T-helper 17 cell (primary cell): ENCODE measurements around the gene CXCR6. TPM values are rescaled to one million over a fixed set of nuclear protein-coding genes. Genes with fewer than 3 reads are reported as not detected.

Source experiments
- ATAC-seq: fragments of 150-1000 bp; cut with Tn5 transposase; 2 replicates; pipeline ENCODE4 v1.10.0; 2021; ENCODE audit warnings: mild to moderate bottlenecking, moderate library complexity
- DNase-seq, 3 donors: peaks; one replicate each; pipeline versions ENCODE4 v3.0.0 to v3.0.0-alpha.2; 2020 to 2021
- H3K9me3 ChIP-seq: one replicate; pipeline ENCODE4 v1.7.0; 2013; ENCODE audit warnings: low read length, mild to moderate bottlenecking; ENCODE audit not compliant: control insufficient read depth, poor library complexity, severe bottlenecking
- H3K27ac Mint-ChIP-seq: one replicate; pipeline ENCODE4 v1.8.0; 2022; ENCODE audit warnings: mild to moderate bottlenecking, moderate library complexity, mixed read lengths
- H3K27me3 Mint-ChIP-seq: one replicate; pipeline ENCODE4 v1.8.0; 2022; ENCODE audit warnings: mixed read lengths
- H3K36me3 Mint-ChIP-seq: one replicate; pipeline ENCODE4 v1.8.0; 2022; ENCODE audit warnings: low read depth, mixed read lengths
- H3K4me1 Mint-ChIP-seq: one replicate; pipeline ENCODE4 v1.8.0; 2022; ENCODE audit warnings: mild to moderate bottlenecking, mixed read lengths
- H3K4me3 Mint-ChIP-seq: one replicate; pipeline ENCODE4 v1.8.0; 2022; ENCODE audit warnings: mild to moderate bottlenecking, moderate library complexity, mixed read lengths
- total RNA-seq, 4 donors: library from RNA in 2 of 4; stranded (reverse) in 2 of 4; gene quantifications; one replicate each; pipeline ENCODE4 v1.2.3 and lab custom pipeline; 2022 to 2026

CXCR6 gene
- total RNA-seq, result 1 to 10 TPM; 2.0 to 4.4 TPM
- 15.0 to 25.1 reads per million in 2 donors for total RNA-seq (lab: John Stamatoyannopoulos, UW)

DNA sequence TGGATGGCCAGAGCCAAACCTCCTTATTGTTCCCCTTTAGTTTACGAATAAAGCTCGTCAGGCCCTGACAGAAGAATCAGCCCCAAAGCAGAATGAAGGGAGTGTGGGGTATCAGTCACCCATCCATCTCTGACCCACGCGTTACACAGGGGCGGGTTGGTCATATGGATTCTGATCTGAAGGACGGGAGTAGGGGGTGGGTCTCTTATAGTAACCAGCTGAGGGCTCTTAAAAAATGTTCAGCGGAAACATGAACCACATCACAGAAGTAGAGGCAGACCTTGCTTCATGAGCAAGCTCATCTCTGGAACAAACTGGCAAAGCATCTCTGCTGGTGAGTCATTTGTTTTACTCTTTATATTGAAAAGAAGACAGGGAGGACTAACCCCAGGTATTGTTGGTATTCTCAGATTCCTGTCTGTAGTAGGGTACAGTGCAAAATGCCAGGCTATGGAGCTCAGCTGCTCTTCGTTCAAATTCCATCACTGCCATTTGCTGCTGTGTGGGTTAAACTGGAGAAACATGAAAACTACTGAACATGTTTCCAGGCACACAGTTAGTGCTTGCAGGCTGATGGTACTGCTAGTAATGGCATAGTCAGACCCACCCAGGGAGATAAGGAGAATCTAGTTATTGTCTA is at the start of gene CXCR6:
Gene CXCR6, plus strand, starts transcription at position 258 of the 640 bp plus-strand sequence. CDS start 3,018 bp downstream, outside the sequence.
- Mint-ChIP-seq H3K4me3 (peak within 1 kb of the TSS; percentile 64), H3K27me3 (no peaks in the 10 kb centered on the region), H3K36me3 (no peaks in the 10 kb centered on the region), H3K4me1 (peaks cover 46% of the 10 kb centered on the region), H3K27ac (peak within 1 kb of the TSS; percentile 92)
- H3K9me3 ChIP-seq, result no peaks in the 10 kb centered on the region
- ATAC-seq (peak; percentile 82), DNase-seq (peak in 1 of 3 donors; percentile 22)

DNA sequence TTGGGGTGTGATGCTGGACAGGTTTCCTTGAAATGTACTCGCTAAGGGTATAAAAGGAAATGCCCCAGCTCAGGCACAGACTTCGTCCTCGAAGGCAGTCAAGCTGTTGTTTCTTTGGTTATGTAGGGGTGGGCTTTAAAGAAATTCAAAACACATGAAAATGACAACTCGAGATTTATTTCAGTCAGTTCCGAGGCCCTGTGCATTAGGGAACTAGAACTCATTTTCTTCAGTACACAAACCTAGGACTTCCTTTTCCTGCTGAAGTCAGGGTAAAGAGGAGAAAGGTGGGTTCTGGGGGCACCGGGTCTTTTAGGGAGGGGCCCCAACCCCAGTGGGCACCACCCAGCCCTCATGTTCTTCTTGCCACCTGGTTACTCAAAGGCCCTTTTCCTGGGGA is 49.2 kb upstream of the CXCR6 start:
- no peaks in the 10 kb centered on the region for H3K9me3 ChIP-seq
- ATAC-seq (no peak), DNase-seq (no peak)
- Mint-ChIP-seq H3K27me3 (peaks cover 10% of the 10 kb centered on the region), H3K27ac (peak overlapping the region; percentile 86), H3K4me1 (peaks cover 11% of the 10 kb centered on the region), H3K4me3 (no peak overlapping the region), H3K36me3 (peaks cover 6% of the 10 kb centered on the region)

DNA sequence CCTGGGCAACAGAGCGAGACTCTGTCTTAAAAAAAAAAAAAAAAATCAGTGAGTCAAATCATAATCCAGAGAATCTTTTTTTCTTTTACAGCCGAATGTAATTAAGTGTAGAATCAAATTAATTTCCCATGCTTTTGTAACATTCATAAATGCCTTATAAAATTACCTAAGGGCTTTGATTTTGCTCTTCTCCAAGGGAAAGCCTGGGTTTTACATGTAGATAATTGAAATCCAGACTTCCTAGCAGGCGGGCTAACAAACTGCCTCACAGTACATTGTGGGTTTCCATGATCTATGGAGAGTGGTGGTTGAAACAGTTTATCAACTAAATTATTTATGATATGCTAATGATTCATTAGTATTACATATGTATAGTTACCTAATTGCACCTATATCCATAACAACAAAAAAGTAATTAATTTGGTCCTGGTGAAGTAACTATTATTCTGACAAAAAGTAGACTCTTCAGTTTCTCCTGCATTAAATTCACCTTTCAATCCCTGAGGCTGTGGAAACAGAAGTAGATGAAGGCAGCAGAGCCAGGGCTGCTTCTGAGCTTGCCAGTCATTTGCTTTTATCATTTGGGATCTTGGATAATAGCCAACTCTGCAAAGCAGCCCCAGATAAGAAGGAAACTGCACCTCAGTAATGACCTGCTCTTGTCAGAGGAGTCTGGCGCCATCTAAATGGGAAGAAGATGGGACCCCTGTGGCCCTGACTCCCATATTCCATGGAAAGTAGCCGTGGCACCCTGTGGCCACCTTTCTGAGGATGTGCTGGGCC is 47.4 kb upstream of the CXCR6 start:
- peaks cover 8% of the 10 kb centered on the region for H3K36me3 Mint-ChIP-seq

DNA sequence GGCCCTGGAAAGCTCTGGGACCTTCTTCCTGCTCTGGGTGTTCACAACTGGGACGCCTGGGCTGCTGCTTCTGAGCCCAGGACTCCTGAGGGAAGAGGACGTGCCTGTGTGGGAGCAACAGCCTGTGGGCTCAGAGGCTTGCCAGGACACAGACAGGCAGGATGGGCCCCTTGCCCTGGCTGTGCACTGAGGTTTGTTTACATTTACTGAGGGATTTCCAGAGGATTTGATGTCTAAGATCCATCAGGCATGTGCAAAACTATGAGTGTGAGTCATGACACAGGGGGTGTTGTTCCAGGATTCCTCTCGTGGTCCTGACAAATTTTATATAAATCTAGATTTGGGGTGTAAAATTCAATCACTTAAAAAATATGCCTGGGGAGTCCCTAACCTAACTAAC is 46.3 kb upstream of the CXCR6 start:
- Mint-ChIP-seq H3K4me1 (peaks cover 13% of the 10 kb centered on the region), H3K4me3 (no peak overlapping the region), H3K36me3 (peaks cover 10% of the 10 kb centered on the region), H3K27ac (peak overlapping the region; percentile 29), H3K27me3 (peaks cover 10% of the 10 kb centered on the region)
- DNase-seq (no peak), ATAC-seq (no peak)
- no peaks in the 10 kb centered on the region for H3K9me3 ChIP-seq

More for the DNA sequence above, 47.4 kb upstream of the CXCR6 start:
- DNase-seq, result no peak
- Mint-ChIP-seq H3K27me3 (peaks cover 10% of the 10 kb centered on the region), H3K4me3 (no peak overlapping the region), H3K27ac (no peak overlapping the region), H3K4me1 (peaks cover 15% of the 10 kb centered on the region)
- no peak for ATAC-seq
- H3K9me3 ChIP-seq, result no peaks in the 10 kb centered on the region

DNA sequence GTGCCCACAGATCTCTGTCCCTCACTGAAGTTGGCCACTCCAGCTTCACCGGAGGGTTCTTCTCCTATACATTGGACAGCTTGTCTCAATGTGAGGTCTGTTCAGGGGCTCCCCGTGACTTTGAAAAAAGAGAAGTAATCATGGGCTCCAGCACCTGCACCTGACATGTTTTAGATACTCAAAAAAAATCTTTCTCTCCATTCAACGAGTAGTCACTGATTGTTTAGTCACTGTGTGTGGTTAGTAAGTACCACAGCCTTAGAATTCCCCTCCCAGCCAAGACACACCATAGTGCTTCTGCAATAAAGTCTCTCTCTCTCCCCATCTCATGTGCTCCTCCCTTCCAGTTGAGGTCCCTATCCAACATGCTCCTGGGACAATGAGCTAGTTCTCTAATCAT is 38.3 kb upstream of the CXCR6 start:
- Mint-ChIP-seq H3K36me3 (peaks cover 3% of the 10 kb centered on the region), H3K27me3 (no peaks in the 10 kb centered on the region), H3K27ac (no peak overlapping the region), H3K4me3 (no peak overlapping the region), H3K4me1 (peaks cover 28% of the 10 kb centered on the region)
- no peaks in the 10 kb centered on the region for H3K9me3 ChIP-seq
- DNase-seq (no peak), ATAC-seq (peak; percentile 46)

DNA sequence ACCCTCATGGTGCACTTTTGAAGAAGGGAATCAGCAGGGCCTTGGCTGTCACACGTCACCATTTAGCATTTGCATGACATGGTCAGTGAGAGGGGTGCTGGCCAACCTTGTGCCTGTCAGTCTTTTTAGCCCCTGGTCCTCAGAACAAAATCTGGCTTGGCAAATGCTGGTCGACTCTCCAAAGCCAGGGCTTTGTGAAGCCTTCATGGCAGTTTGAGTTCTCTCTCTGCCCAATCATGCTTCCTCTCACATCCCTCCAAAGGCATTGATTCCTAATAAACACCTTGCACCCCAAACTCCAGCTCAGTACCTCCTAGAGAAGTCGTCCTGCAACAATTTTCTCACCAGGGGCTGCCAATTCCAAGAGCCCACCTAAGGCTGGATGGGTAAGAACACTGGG is 37.5 kb upstream of the CXCR6 start:
- Mint-ChIP-seq H3K36me3 (peaks cover 6% of the 10 kb centered on the region), H3K4me3 (no peak overlapping the region), H3K27ac (no peak overlapping the region), H3K27me3 (no peaks in the 10 kb centered on the region), H3K4me1 (peaks cover 30% of the 10 kb centered on the region)
- DNase-seq, result no peak
- no peak for ATAC-seq
- H3K9me3 ChIP-seq, result no peaks in the 10 kb centered on the region

DNA sequence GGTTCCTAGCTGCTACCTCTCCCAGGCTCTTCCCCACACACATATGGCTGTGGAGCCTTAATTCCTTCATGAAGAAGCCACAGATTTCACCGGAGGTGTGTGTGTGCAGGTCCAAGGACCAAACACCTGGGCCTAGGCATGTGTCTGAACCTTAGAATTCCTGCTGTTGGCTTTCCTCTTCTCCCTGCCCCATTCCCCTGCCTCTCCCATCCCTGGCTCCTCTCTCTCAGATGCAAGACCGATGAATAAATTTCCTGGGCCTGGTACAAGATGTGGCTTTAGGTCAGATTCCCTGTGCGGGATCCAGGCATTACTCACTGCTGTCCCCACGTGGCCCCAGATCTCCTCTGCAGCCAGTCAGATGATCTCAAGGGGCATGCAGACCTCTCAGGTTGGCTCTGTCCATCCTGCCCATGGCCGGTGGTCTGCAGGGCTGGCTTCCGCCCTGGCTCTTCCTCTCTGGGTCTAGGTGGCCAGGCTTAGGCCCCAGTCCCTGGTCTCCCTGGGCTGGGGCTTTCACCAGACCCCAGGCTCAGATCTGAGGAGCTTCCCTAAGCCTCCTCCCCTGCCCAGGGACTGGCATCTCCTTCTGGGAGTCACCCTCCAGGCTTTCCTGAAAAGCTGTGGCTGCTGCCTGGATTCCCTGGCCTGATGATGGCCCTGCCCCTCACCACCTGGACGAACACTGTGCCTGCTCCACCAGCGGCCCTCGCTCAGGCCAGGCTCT is 36.4 kb upstream of the CXCR6 start:
- Mint-ChIP-seq H3K27me3 (no peaks in the 10 kb centered on the region), H3K4me1 (peaks cover 38% of the 10 kb centered on the region), H3K27ac (peak overlapping the region; percentile 90), H3K4me3 (no peak overlapping the region), H3K36me3 (peaks cover 3% of the 10 kb centered on the region)
- H3K9me3 ChIP-seq, result no peaks in the 10 kb centered on the region
- DNase-seq (no peak), ATAC-seq (no peak)

DNA sequence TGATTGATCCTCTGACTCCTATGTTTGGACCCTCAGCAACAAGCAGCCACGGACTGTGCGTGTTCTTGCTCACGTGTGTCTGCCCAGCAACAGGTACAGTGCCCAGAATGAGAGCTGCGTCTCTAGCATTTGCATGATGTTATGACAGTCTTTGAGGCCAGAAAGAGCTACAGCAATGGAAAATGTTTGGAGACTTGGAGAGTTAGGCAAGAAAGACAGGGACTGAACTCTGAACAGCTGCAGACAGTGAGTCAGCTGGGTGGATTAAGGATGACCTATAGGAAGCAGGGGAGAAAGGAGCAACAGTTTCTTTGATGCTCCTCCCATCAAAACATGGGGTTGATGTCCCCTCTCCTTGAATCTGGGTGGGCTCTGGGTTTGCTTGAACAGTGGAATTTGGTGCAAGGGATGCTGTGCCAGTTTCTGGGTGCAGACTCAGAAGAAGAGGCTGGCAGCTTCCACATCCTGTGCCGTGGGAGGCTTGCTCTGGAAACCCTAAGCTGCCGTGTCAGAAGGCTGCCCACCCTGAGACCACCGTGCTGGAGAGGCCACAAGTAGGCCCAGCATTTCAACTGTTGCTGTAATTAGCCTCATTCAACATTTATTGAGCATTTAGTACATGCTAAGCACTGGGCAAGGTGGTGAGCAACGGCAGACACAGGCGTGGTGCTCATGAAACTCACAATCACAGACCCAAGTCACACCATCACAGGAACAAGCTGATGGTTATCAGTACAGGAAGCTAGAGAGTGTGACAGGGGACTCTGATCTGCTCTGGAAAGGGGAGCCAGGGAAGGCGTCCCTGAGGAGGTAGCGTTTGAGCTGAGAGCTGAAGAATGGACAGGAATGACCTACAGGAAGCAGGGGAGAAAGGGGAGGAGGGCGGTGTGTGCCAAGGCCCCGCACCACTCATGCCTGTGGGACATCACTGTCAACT is 35.2 kb upstream of the CXCR6 start:
- H3K27ac Mint-ChIP-seq, result peak overlapping the region; percentile 90
- H3K4me3 Mint-ChIP-seq, result peak overlapping the region; percentile 84
- peak; percentile 75 for ATAC-seq
- no peak for DNase-seq
- peaks cover 43% of the 10 kb centered on the region for H3K4me1 Mint-ChIP-seq
- H3K9me3 ChIP-seq, result no peaks in the 10 kb centered on the region
- peaks cover 5% of the 10 kb centered on the region for H3K36me3 Mint-ChIP-seq
- no peaks in the 10 kb centered on the region for H3K27me3 Mint-ChIP-seq

DNA sequence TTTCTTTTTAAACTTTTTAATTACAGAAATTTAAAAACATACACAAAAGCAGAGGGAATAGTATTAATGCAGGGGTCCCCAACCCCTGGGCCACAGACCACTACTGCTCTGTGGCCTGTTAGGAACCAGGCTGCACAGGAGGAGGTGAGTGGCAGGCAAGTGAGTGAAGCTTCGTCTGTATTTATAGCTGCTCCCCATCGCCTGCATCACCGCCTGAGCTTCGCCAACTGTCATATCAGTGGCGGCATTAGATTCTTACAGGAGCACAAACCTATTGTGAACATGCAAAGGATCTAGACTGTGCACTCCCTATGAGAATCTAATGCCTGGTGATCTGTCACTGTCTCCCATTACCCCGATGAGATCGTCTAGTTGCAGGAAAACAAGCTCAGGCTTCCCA is 34.5 kb upstream of the CXCR6 start:
- H3K27ac Mint-ChIP-seq, result peak overlapping the region; percentile 90
- DNase-seq, result no peak
- H3K4me3 Mint-ChIP-seq, result peak overlapping the region; percentile 84
- H3K4me1 Mint-ChIP-seq, result peaks cover 43% of the 10 kb centered on the region
- no peaks in the 10 kb centered on the region for H3K27me3 Mint-ChIP-seq
- H3K36me3 Mint-ChIP-seq, result peaks cover 5% of the 10 kb centered on the region
- ATAC-seq, result no peak
- H3K9me3 ChIP-seq, result no peaks in the 10 kb centered on the region

DNA sequence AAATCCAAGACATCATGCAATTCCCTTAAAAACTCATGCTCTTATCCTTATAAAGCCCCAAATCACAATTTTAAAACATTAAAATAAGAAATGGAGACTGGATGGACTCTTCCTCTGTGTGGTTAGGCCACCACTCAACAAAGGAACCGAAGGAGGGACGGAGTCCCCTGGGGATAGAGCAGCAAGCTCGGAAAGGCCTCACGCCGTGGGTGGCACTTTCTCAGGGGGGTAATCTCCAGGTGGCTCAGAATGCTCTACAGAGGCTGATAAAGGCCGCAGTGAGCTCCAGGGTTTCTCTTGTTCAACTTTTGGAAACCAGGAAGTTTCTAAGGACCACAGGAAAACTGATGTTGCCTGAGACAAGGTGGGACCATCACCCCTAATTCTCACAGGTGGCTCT is 33.7 kb upstream of the CXCR6 start:
- Mint-ChIP-seq H3K27ac (peak overlapping the region; percentile 90), H3K27me3 (no peaks in the 10 kb centered on the region), H3K4me3 (peak overlapping the region; percentile 64), H3K36me3 (peaks cover 5% of the 10 kb centered on the region), H3K4me1 (peaks cover 43% of the 10 kb centered on the region)
- DNase-seq, result no peak
- no peaks in the 10 kb centered on the region for H3K9me3 ChIP-seq
- ATAC-seq, result no peak

DNA sequence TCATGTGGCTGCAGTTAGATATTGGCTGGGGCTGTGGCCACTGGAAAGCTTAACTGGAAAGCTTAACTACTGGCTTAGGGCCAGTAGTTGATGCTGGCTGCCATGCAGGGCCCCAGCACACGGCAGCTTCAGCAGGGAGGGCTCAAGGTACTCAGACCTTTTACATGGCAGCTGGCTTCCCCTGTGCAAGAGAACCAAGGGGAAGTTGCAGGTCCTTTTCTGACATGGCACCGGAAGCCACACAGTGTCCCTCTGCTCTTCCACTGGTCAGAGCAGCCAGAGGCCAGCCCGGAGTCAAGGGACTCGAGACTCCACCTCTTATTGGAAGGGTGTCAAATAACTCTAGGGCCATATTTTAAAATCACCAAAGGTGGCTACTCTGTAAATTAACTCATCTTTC is 32.4 kb upstream of the CXCR6 start:
- Mint-ChIP-seq H3K4me3 (peak overlapping the region; percentile 5), H3K27me3 (no peaks in the 10 kb centered on the region), H3K4me1 (peaks cover 54% of the 10 kb centered on the region), H3K27ac (peak overlapping the region; percentile 90), H3K36me3 (peaks cover 5% of the 10 kb centered on the region)
- DNase-seq (no peak), ATAC-seq (no peak)
- no peaks in the 10 kb centered on the region for H3K9me3 ChIP-seq

DNA sequence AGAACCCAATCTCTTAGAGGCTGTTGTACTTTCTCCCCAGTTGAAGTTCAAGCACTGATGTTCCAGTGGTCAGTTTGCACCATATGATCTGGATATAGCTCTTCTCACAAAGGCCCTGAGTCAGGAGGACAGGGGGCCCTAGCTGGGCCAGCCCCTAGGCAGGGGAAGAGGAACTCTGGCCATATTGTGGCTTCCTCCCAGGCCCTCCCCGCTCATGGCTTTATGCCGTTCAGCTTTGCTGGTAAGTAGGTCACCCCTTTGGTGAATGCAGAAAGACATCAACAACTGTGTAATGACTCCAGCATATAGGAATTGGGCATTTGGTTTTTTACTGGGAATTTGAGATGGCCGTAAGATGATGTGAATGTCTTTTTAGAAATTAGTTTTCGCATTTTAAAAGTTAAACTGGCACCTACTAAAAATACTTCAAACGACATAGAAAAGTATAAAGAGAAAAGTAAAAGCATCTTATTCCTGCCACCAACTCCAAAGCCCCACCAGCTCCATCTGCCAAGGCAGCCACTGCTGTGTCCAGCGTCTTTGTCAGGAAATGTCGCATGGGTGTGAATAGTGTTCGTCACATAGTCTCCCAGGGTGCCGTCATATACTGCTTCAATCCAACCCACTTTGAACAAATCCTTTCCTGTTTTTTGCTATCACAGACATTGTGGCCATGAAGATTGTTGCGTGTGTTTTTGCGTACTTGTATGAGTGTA is 31.6 kb upstream of the CXCR6 start:
- Mint-ChIP-seq H3K27me3 (no peaks in the 10 kb centered on the region), H3K27ac (peak overlapping the region; percentile 90), H3K36me3 (peaks cover 5% of the 10 kb centered on the region), H3K4me1 (peaks cover 58% of the 10 kb centered on the region), H3K4me3 (peak overlapping the region; percentile 77)
- ATAC-seq (peak; percentile 5), DNase-seq (no peak)
- no peaks in the 10 kb centered on the region for H3K9me3 ChIP-seq
